Panc1 (cell line): ENCODE measurements around the gene HMGN3. TPM values are rescaled to one million over a fixed set of nuclear protein-coding genes. Genes with fewer than 3 reads are reported as not detected.

ENCODE experiments used
- ATAC-seq: fragments of 200-7000 bp; cut with Tn5 transposase; 2 replicates; pipeline ENCODE4 v1.9.1; 2020; ENCODE audit warnings: mild to moderate bottlenecking, moderate library complexity
- BruUV-seq: library from RNA; stranded (reverse); fragments of 400-500 nt; replicated peaks from 2 replicates; lab custom pipeline; 2021; lab: Mats Ljungman, UMichigan
- CTCF ChIA-PET: fragments of 300-600 bp; sonication (Branson Sonifier 250); formaldehyde crosslinking; loops from one replicate; lab custom pipeline; 2022; ENCODE audit warnings: antibody characterized with exemption; lab: Charles Lee
- POLR2A ChIA-PET: fragments of 300-600 bp; sonication (Branson Sonifier 250); formaldehyde crosslinking; loops from one replicate; lab custom pipeline; 2022; ENCODE audit warnings: antibody characterized with exemption; lab: Charles Lee
- DNase-seq: peaks from one replicate; pipeline ENCODE4 v3.0.0-alpha.2; 2010; ENCODE audit warnings: low read depth, low spot score
- H3K27ac ChIP-seq: 2 replicates; pipeline ENCODE4 v1.5.1; 2011; ENCODE audit warnings: mild to moderate bottlenecking, low read length, inconsistent platforms
- H3K27me3 ChIP-seq: fragments of 200-500 bp; sonication (Bioruptor generic); 2 replicates; pipeline ENCODE4 v1.6.0; 2014; ENCODE audit warnings: low read length, inconsistent platforms; ENCODE audit not compliant: control insufficient read depth, insufficient read depth
- H3K36me3 ChIP-seq: fragments of 200-500 bp; sonication (Bioruptor generic); 2 replicates; pipeline ENCODE4 v1.5.1; 2014; ENCODE audit warnings: inconsistent platforms, mild to moderate bottlenecking, low read length, moderate library complexity; ENCODE audit not compliant: control insufficient read depth, insufficient read depth
- H3K4me1 ChIP-seq: 2 replicates; pipeline ENCODE4 v1.5.1; 2011; ENCODE audit warnings: inconsistent platforms, mild to moderate bottlenecking, low read length, moderate library complexity; ENCODE audit not compliant: control insufficient read depth, insufficient read depth
- H3K4me3 ChIP-seq, 2 experiments: 2 replicates each; pipeline ENCODE4 v1.5.1; 2011 to 2012; ENCODE audit warnings: low read depth in 2 of 2, low read length in 2 of 2, mild to moderate bottlenecking in 2 of 2, inconsistent platforms in 1 of 2, moderate library complexity in 1 of 2
- H3K9me3 ChIP-seq: fragments of 200-500 bp; sonication (Bioruptor generic); 2 replicates; pipeline ENCODE4 v1.5.1; 2014; ENCODE audit warnings: low read depth, mild to moderate bottlenecking, inconsistent platforms, low read length, moderate library complexity; ENCODE audit not compliant: control insufficient read depth, insufficient read depth
- CTCF ChIP-seq: fragments of 450-650 bp; IDR thresholded peaks from 2 replicates; pipeline ENCODE4 v1.5.1; 2017; ENCODE audit warnings: mild to moderate bottlenecking
- POLR2AphosphoS5 ChIP-seq: IDR thresholded peaks from 2 replicates; pipeline ENCODE4 v1.6.1; 2012; ENCODE audit warnings: mild to moderate bottlenecking, low read depth, low read length, moderate library complexity
- SIN3A ChIP-seq: IDR thresholded peaks from 2 replicates; pipeline ENCODE4 v1.6.1; 2012; ENCODE audit warnings: low read depth, mild to moderate bottlenecking, low read length, moderate library complexity, borderline replicate concordance; ENCODE audit not compliant: insufficient read depth
- TCF7L2 ChIP-seq: IDR thresholded peaks from 2 replicates; pipeline ENCODE4 v1.6.1; 2011; ENCODE audit warnings: mild to moderate bottlenecking, low read depth, low read length, inconsistent platforms
- in situ Hi-C: cut with HindIII; loops from 2 replicates; pipeline ENCODE4 v1.10.0; 2016; ENCODE audit warnings: low sequenced_read_pairs, low pct_unique_long_range_greater_than_20kb
- intact Hi-C: fragments of 100-400 bp; cut with micrococcal nuclease; formaldehyde crosslinking; loops from one replicate; pipeline ENCODE4 v1.10.0; 2022; ENCODE audit not compliant: unreplicated experiment
- total RNA-seq: library from RNA; stranded (reverse); gene quantifications from one replicate; pipeline ENCODE4 v1.2.1, GENCODE V29; 2021; ENCODE audit not compliant: unreplicated experiment
- TF ChIP-seq, protein P1 (sequence below), 2 experiments: IDR thresholded peaks; 2 replicates each; pipeline ENCODE4 v1.6.1; 2011 to 2012; ENCODE audit warnings: low read depth in 2 of 2, control low read depth in 1 of 2, low read length in 1 of 2, mild to moderate bottlenecking in 1 of 2, moderate library complexity in 1 of 2; ENCODE audit not compliant: insufficient read depth in 1 of 2

The HMGN3 gene
- total RNA-seq, 1 experiment from 2014 or later = 52.0 TPM

- no TSS peak for BruUV-seq
- intact Hi-C loops = no loop called here
These were observed 54.4 kb downstream of the HMGN3 start for GRCh38 chr6:79180052-79180451.

DNA sequence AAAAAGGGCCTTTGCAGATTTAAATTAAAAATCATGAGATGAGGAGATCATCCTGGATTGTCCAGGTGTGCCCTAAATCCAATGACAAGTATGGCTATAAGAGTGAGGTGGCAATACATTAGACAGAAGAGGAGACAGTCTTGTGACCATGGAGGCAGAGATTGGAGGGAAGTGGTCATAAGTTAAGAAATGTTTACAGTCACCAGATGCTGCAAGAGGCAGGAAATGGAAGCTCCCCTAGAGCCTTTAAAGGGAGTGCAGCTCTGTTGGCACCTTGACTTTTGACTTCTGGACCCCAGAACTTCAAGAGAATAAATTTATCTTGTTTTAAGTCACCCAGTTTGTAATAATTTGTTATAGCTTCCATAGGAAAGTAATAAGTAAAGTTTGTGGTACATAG lies 61.1 kb downstream of the HMGN3 start:
- Histone ChIP-seq H3K4me3 (no peak overlapping the region), H3K27ac (no peak overlapping the region), H3K4me1 (no peaks in the 10 kb centered on the region), H3K9me3 (no peaks in the 10 kb centered on the region), H3K27me3 (no peaks in the 10 kb centered on the region), H3K36me3 (no peaks in the 10 kb centered on the region)
- ChIA-PET CTCF (no interaction called here), POLR2A (interaction anchor here (0.6 kb wide), 1 partner anchor 10 kb away, joined by 3 read pairs; no protein-coding TSS in a partner anchor)
- no TSS peak for BruUV-seq
- in situ Hi-C loops (no loop called here), intact Hi-C loops (no loop called here)
- DNase-seq (no peak), ATAC-seq (no peak)
- TF ChIP-seq SIN3A = no peak
- TF ChIP-seq TCF7L2 = no peak
- TF ChIP-seq, protein P1, sequence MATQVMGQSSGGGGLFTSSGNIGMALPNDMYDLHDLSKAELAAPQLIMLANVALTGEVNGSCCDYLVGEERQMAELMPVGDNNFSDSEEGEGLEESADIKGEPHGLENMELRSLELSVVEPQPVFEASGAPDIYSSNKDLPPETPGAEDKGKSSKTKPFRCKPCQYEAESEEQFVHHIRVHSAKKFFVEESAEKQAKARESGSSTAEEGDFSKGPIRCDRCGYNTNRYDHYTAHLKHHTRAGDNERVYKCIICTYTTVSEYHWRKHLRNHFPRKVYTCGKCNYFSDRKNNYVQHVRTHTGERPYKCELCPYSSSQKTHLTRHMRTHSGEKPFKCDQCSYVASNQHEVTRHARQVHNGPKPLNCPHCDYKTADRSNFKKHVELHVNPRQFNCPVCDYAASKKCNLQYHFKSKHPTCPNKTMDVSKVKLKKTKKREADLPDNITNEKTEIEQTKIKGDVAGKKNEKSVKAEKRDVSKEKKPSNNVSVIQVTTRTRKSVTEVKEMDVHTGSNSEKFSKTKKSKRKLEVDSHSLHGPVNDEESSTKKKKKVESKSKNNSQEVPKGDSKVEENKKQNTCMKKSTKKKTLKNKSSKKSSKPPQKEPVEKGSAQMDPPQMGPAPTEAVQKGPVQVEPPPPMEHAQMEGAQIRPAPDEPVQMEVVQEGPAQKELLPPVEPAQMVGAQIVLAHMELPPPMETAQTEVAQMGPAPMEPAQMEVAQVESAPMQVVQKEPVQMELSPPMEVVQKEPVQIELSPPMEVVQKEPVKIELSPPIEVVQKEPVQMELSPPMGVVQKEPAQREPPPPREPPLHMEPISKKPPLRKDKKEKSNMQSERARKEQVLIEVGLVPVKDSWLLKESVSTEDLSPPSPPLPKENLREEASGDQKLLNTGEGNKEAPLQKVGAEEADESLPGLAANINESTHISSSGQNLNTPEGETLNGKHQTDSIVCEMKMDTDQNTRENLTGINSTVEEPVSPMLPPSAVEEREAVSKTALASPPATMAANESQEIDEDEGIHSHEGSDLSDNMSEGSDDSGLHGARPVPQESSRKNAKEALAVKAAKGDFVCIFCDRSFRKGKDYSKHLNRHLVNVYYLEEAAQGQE (IDR thresholded peaks at IDR 0.05; ENCODE audit: insufficient read depth in 1 of 2, low read depth in 2 of 2, low read length in 1 of 2) = no peak
- no peak for TF ChIP-seq CTCF
- no peak for TF ChIP-seq POLR2AphosphoS5

More at GRCh38 chr6:79180052-79180451, 54.4 kb downstream of the HMGN3 start:
- Histone ChIP-seq H3K9me3 (no peaks in the 10 kb centered on the region), H3K36me3 (no peaks in the 10 kb centered on the region), H3K27me3 (no peaks in the 10 kb centered on the region), H3K4me3 (no peak overlapping the region), H3K27ac (no peak overlapping the region), H3K4me1 (no peaks in the 10 kb centered on the region)
- TF ChIP-seq SIN3A = no peak
- ATAC-seq (no peak), DNase-seq (no peak)
- in situ Hi-C loops = no loop called here
- CTCF ChIA-PET = no interaction called here
- POLR2A ChIA-PET = no interaction called here

- ATAC-seq (no peak; the same call in 1 of the 2 replicates), DNase-seq (no peak)
- H3K4me1 ChIP-seq = no peaks in the 10 kb centered on the region
- BruUV-seq = no TSS peak
- in situ Hi-C loops (no loop called here), intact Hi-C loops (no loop called here)
- H3K36me3 ChIP-seq = no peaks in the 10 kb centered on the region
- H3K4me3 ChIP-seq = no peak overlapping the region
- TF ChIP-seq, protein P1 (IDR thresholded peaks at IDR 0.05; ENCODE audit: insufficient read depth in 1 of 2, low read depth in 2 of 2, low read length in 1 of 2) = no peak
- TF ChIP-seq SIN3A (no peak), POLR2AphosphoS5 (no peak), CTCF (no peak)
- POLR2A ChIA-PET = interaction anchor here (0.6 kb wide), 1 partner anchor 11 kb away, joined by 5 read pairs; no protein-coding TSS in a partner anchor
- no peaks in the 10 kb centered on the region for H3K9me3 ChIP-seq
- H3K27ac ChIP-seq = no peak overlapping the region
- CTCF ChIA-PET = no interaction called here
- no peaks in the 10 kb centered on the region for H3K27me3 ChIP-seq
These were observed 63.5 kb downstream of the HMGN3 start for GRCh38 chr6:79170959-79171358.
